Measurements from ENCODE around the gene XPC.

DNA sequence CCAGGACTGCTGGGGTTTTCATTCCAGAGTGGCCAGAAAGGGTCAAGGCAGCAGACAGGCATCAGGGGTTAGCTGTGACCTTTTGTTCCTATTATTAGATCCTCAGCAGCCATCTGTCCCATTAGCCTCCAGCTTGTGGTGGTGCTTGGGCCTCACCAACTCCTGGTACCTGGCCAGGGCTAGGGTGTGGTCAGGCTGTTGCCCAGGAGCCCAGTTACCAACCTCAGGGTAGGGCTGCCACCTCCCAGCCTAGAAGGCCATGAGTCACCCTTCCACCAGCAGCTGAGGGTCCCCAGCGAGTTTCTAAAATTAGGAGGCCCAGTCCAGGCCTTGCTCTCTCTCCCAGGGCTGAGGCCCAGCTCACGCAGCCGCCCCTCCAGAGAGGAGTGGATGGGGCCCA is 41.4 kb downstream of the XPC start:
- TF ChIP-seq, protein P1, sequence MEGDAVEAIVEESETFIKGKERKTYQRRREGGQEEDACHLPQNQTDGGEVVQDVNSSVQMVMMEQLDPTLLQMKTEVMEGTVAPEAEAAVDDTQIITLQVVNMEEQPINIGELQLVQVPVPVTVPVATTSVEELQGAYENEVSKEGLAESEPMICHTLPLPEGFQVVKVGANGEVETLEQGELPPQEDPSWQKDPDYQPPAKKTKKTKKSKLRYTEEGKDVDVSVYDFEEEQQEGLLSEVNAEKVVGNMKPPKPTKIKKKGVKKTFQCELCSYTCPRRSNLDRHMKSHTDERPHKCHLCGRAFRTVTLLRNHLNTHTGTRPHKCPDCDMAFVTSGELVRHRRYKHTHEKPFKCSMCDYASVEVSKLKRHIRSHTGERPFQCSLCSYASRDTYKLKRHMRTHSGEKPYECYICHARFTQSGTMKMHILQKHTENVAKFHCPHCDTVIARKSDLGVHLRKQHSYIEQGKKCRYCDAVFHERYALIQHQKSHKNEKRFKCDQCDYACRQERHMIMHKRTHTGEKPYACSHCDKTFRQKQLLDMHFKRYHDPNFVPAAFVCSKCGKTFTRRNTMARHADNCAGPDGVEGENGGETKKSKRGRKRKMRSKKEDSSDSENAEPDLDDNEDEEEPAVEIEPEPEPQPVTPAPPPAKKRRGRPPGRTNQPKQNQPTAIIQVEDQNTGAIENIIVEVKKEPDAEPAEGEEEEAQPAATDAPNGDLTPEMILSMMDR (IDR thresholded peaks at IDR 0.05) = no peak
- TF ChIP-seq POLR2AphosphoS5 (IDR thresholded peaks at IDR 0.05) (no peak), POLR2A (IDR thresholded peaks at IDR 0.05) (no peak)
